ENCODE results near the gene SELENOM. TPM values are rescaled to one million over a fixed set of nuclear protein-coding genes. Genes with fewer than 3 reads are reported as not detected.

SELENOM gene
- total and polyA plus RNA-seq, 2 donors from 2014 or later = 154 to 291 TPM

- Histone ChIP-seq H3K36me3 (ENCODE audit: control insufficient read depth in 2 of 3, insufficient read depth in 3 of 3, low read length in 3 of 3) (peaks cover 0 to 10% (median 0%) of the 10 kb centered on the region in 3 donors), H3K4me3 (ENCODE audit: low read length in 3 of 3) (peak overlapping the region; percentile 82 to 88 (median 84)), H3K27ac (ENCODE audit: low read depth in 2 of 2, low read length in 2 of 2) (peak overlapping the region; percentile 94 to 97), H3K9ac (ENCODE audit: low read length in 3 of 3) (peak overlapping the region; percentile 34 to 84 (median 50)), H3K27me3 (ENCODE audit: control insufficient read depth, insufficient read depth, low read length) (no peaks in the 10 kb centered on the region), H3K9me3 (ENCODE audit: control insufficient read depth in 2 of 3, insufficient read depth in 1 of 3, low read length in 3 of 3) (no peaks in the 10 kb centered on the region), H3K4me1 (ENCODE audit: control insufficient read depth in 2 of 3, insufficient read depth in 2 of 3, low read depth in 1 of 3, low read length in 3 of 3) (peaks cover 0 to 53% (median 31%) of the 10 kb centered on the region in 3 donors)
- FAIRE-seq (no peak), DNase-seq (peak in 1 of 5 donors; percentile 66)
- intact Hi-C loops (cut with DNase I) = no loop called here
- no peak for TF ChIP-seq CTCF (IDR thresholded peaks at IDR 0.05; ENCODE audit: borderline replicate concordance, extremely low read depth, insufficient read depth)
Measured at GRCh38 chr22:31081963-31082605, 25.3 kb downstream of the SELENOM start.

- Histone ChIP-seq H3K4me1 (ENCODE audit: control insufficient read depth in 2 of 3, insufficient read depth in 2 of 3, low read depth in 1 of 3, low read length in 3 of 3) (peaks cover 0 to 48% (median 31%) of the 10 kb centered on the region in 3 donors), H3K4me3 (ENCODE audit: low read length in 3 of 3) (peak within 1 kb of the TSS; percentile 82 to 88 (median 84)), H3K27ac (ENCODE audit: low read depth in 2 of 2, low read length in 2 of 2) (peak within 1 kb of the TSS; percentile 94 to 97), H3K36me3 (ENCODE audit: control insufficient read depth in 2 of 3, insufficient read depth in 3 of 3, low read length in 3 of 3) (peaks cover 0 to 8% (median 0%) of the 10 kb centered on the region in 3 donors), H3K9me3 (ENCODE audit: control insufficient read depth in 2 of 3, insufficient read depth in 1 of 3, low read length in 3 of 3) (no peaks in the 10 kb centered on the region), H3K9ac (ENCODE audit: low read length in 3 of 3) (peak within 1 kb of the TSS; percentile 34 to 84 (median 75)), H3K27me3 (ENCODE audit: control insufficient read depth, insufficient read depth, low read length) (no peaks in the 10 kb centered on the region)
- FAIRE-seq (peak; percentile 3), DNase-seq (peak; percentile 96 to 98 (median 98))
- TF ChIP-seq CTCF (IDR thresholded peaks at IDR 0.05; ENCODE audit: borderline replicate concordance, extremely low read depth, insufficient read depth) = no peak
- intact Hi-C loops (cut with DNase I) = no loop called here
Measured at GRCh38 chr22:31080848-31081649, 26.3 kb downstream of the SELENOM start, which contains the start of gene SMTN. SMTN (plus strand) TSS chr22:31081318; CDS start chr22:31083259, 1,941 bp downstream.

- H3K9me3 ChIP-seq (ENCODE audit: control insufficient read depth in 2 of 3, insufficient read depth in 1 of 3, low read length in 3 of 3) = no peaks in the 10 kb centered on the region
- intact Hi-C loops (cut with DNase I) = no loop called here
- H3K27ac ChIP-seq (ENCODE audit: low read depth in 2 of 2, low read length in 2 of 2) = peak overlapping the region; percentile 94 to 97
- peaks cover 0 to 8% (median 0%) of the 10 kb centered on the region in 3 donors for H3K36me3 ChIP-seq (ENCODE audit: control insufficient read depth in 2 of 3, insufficient read depth in 3 of 3, low read length in 3 of 3)
- peak overlapping the region; percentile 27 to 78 (median 75) for H3K9ac ChIP-seq (ENCODE audit: low read length in 3 of 3)
- peak overlapping the region; percentile 57 to 84 (median 82) for H3K4me3 ChIP-seq (ENCODE audit: low read length in 3 of 3)
- TF ChIP-seq CTCF (IDR thresholded peaks at IDR 0.05; ENCODE audit: borderline replicate concordance, extremely low read depth, insufficient read depth) = no peak
- peaks cover 0 to 41% (median 24%) of the 10 kb centered on the region in 3 donors for H3K4me1 ChIP-seq (ENCODE audit: control insufficient read depth in 2 of 3, insufficient read depth in 2 of 3, low read depth in 1 of 3, low read length in 3 of 3)
- DNase-seq (peak in 1 of 5 donors; percentile 56), FAIRE-seq (no peak)
- H3K27me3 ChIP-seq (ENCODE audit: control insufficient read depth, insufficient read depth, low read length) = no peaks in the 10 kb centered on the region
Measured at GRCh38 chr22:31080164-31080847, 27.1 kb downstream of the SELENOM start.

Data from kidney (tissue), 14 donors.